Measurements from ENCODE around the gene ARAP2.

GRCh38 chr4:36241771-36242170, 2.5 kb downstream of the ARAP2 start:
- no peak for TF ChIP-seq POLR2A (IDR thresholded peaks at IDR 0.05)
- TF ChIP-seq CTCF (IDR thresholded peaks at IDR 0.05) = no peak

Measured in lower leg skin (tissue), 3 donors.